Measurements from ENCODE around the gene SCN5A. TPM values are rescaled to one million over a fixed set of nuclear protein-coding genes. Genes with fewer than 3 reads are reported as not detected.

SCN5A gene
- total RNA-seq, 1 experiment from 2014 or later = 0.54 TPM

DNA sequence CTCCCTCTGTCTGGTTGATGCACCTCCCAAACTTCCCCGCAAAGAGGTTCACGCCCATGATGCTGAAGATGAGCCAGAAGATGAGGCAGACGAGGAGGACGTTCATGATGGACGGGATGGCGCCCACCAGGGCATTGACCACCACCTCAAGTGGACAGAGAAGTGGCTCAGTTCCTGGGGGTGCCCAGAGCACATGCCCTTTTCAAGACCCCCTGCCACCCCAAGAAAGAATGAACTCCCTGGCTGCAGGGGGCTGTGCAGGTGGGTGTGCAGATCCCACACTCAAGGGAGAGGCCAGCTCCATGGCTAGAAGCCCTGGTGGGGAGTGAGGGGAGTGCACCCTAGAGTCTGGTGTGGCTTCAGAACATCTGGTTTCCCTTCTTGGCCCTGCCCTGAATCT is 89.2 kb downstream of the SCN5A start:
- no peak for TF ChIP-seq EZH2 (IDR thresholded peaks at IDR 0.05; ENCODE audit: borderline replicate concordance, low read depth, low read length, poor library complexity, severe bottlenecking)
- TF ChIP-seq, protein P1, sequence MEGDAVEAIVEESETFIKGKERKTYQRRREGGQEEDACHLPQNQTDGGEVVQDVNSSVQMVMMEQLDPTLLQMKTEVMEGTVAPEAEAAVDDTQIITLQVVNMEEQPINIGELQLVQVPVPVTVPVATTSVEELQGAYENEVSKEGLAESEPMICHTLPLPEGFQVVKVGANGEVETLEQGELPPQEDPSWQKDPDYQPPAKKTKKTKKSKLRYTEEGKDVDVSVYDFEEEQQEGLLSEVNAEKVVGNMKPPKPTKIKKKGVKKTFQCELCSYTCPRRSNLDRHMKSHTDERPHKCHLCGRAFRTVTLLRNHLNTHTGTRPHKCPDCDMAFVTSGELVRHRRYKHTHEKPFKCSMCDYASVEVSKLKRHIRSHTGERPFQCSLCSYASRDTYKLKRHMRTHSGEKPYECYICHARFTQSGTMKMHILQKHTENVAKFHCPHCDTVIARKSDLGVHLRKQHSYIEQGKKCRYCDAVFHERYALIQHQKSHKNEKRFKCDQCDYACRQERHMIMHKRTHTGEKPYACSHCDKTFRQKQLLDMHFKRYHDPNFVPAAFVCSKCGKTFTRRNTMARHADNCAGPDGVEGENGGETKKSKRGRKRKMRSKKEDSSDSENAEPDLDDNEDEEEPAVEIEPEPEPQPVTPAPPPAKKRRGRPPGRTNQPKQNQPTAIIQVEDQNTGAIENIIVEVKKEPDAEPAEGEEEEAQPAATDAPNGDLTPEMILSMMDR (conservative IDR thresholded peaks at IDR 0.05; ENCODE audit: low read depth, low read length) = no peak
- Histone ChIP-seq H3K27me3 (replicated peaks; ENCODE audit: insufficient read depth, low read depth, low read length, poor library complexity) (no peaks in the 10 kb centered on the region), H3K27ac (ENCODE audit: low read depth, low read length, poor library complexity, severe bottlenecking) (no peak overlapping the region), H3K4me1 (ENCODE audit: insufficient read depth, low read length, poor library complexity, severe bottlenecking) (no peaks in the 10 kb centered on the region), H3K9me3 (ENCODE audit: low read depth, low read length, poor library complexity, severe bottlenecking) (no peaks in the 10 kb centered on the region), H3K4me3 (ENCODE audit: low read depth, low read length, poor library complexity, severe bottlenecking) (no peak overlapping the region), H3K36me3 (ENCODE audit: insufficient read depth, low read length, poor library complexity, severe bottlenecking) (no peaks in the 10 kb centered on the region)
- intact Hi-C loops (cut with micrococcal nuclease; ENCODE audit: unreplicated experiment) = no loop called here
- no TSS peak for BruUV-seq (replicated peaks)
- DNase-seq (ENCODE audit: low spot score) = no peak
- ChIA-PET CTCF (no interaction called here), POLR2A (ENCODE audit: low non-redundant PET) (no interaction called here)

DNA sequence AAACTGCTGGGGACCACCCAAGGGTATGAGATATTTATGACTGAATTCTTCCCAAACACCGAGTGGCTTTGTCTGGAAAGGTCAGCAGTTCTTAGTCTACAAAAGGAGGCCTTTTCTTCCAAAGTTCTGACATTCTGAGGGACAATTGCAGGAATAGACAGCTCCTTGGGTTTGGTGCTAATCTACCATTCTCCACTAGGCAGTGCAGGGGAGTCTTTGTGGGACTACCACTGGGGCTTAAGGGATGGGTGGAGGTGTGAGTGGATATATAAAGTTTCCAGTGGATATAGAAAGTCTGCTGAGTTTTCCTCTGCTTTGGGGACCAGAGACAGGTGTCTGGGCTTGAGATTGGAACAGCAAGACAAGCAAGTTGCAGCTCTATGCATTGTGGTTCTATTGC is 90.6 kb downstream of the SCN5A start:
- POLR2A ChIA-PET (ENCODE audit: low non-redundant PET) = no interaction called here
- Histone ChIP-seq H3K4me3 (ENCODE audit: low read depth, low read length, poor library complexity, severe bottlenecking) (no peak overlapping the region), H3K9me3 (ENCODE audit: low read depth, low read length, poor library complexity, severe bottlenecking) (no peaks in the 10 kb centered on the region), H3K27me3 (replicated peaks; ENCODE audit: insufficient read depth, low read depth, low read length, poor library complexity) (no peaks in the 10 kb centered on the region), H3K4me1 (ENCODE audit: insufficient read depth, low read length, poor library complexity, severe bottlenecking) (no peaks in the 10 kb centered on the region), H3K36me3 (ENCODE audit: insufficient read depth, low read length, poor library complexity, severe bottlenecking) (no peaks in the 10 kb centered on the region), H3K27ac (ENCODE audit: low read depth, low read length, poor library complexity, severe bottlenecking) (no peak overlapping the region)
- DNase-seq (ENCODE audit: low spot score) = no peak
- no TSS peak for BruUV-seq (replicated peaks)
- TF ChIP-seq EZH2 (IDR thresholded peaks at IDR 0.05; ENCODE audit: borderline replicate concordance, low read depth, low read length, poor library complexity, severe bottlenecking) = no peak
- TF ChIP-seq, protein P1 (conservative IDR thresholded peaks at IDR 0.05; ENCODE audit: low read depth, low read length) = no peak
- intact Hi-C loops (cut with micrococcal nuclease; ENCODE audit: unreplicated experiment) = no loop called here
- CTCF ChIA-PET = no interaction called here

DNA sequence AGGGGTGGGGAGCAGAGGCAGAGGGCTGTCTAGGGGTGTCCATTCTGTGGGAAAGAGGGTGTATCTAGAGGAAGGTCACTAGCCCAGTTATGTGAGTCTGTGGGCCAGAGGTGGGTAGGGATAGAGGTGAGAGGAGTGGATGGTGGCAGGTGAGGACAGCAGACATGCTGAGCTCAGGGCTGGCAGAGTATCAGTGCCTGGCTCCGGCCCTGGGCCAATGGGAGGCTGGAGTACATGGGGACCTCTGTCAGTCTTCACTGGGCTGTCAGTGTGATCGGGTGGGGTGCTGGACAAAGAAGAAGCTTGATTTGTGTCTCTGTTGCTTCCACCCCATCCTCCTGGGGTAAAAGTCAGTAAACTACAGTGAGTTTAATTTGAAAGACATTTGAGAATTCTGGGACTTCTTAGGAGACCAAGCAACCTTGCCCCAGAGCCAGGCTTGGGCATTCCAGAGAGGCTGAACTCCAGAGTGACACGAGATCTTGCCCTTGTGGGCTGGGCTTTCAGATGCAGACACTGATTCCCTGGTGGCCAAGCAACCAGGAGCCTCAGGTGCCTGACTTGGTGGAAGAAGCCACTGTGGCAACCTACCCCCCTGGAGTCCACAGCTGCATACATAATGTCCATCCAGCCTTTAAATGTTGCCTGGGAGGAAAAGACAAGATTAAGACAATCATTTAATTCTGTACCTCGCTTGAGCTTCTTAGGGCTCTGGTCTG is 92.7 kb downstream of the SCN5A start:
- intact Hi-C loops (cut with micrococcal nuclease; ENCODE audit: unreplicated experiment) = no loop called here
- DNase-seq (ENCODE audit: low spot score) = no peak
- TF ChIP-seq EZH2 (IDR thresholded peaks at IDR 0.05; ENCODE audit: borderline replicate concordance, low read depth, low read length, poor library complexity, severe bottlenecking) = no peak
- TF ChIP-seq, protein P1 (conservative IDR thresholded peaks at IDR 0.05; ENCODE audit: low read depth, low read length) = no peak
- H3K4me3 ChIP-seq (ENCODE audit: low read depth, low read length, poor library complexity, severe bottlenecking) = no peak overlapping the region
- ChIA-PET POLR2A (ENCODE audit: low non-redundant PET) (no interaction called here), CTCF (no interaction called here)
- no peaks in the 10 kb centered on the region for H3K36me3 ChIP-seq (ENCODE audit: insufficient read depth, low read length, poor library complexity, severe bottlenecking)
- no peaks in the 10 kb centered on the region for H3K27me3 ChIP-seq (replicated peaks; ENCODE audit: insufficient read depth, low read depth, low read length, poor library complexity)
- no peaks in the 10 kb centered on the region for H3K4me1 ChIP-seq (ENCODE audit: insufficient read depth, low read length, poor library complexity, severe bottlenecking)
- no peaks in the 10 kb centered on the region for H3K9me3 ChIP-seq (ENCODE audit: low read depth, low read length, poor library complexity, severe bottlenecking)
- H3K27ac ChIP-seq (ENCODE audit: low read depth, low read length, poor library complexity, severe bottlenecking) = no peak overlapping the region
- no TSS peak for BruUV-seq (replicated peaks)

All from A673 (cell line).